Transverse colon (tissue), 4 donors: ENCODE measurements around the gene RSBN1.

Experiments
- CTCF ChIP-seq, 5 experiments: fragments of 200-600 bp in 3 of 5; fragments of 450-650 bp in 2 of 5; sonication (generic) in 3 of 5; IDR thresholded peaks; 1 replicate in 2 of 5; 2 replicates in 3 of 5; pipeline ENCODE4 v1.5.1; 2016 to 2017; ENCODE audit warnings: antibody characterized with exemption in 5 of 5, inconsistent platforms in 3 of 5, mild to moderate bottlenecking in 2 of 5, moderate library complexity in 1 of 5
- EP300 ChIP-seq: sonication (generic); formaldehyde crosslinking; IDR thresholded peaks from one replicate; pipeline ENCODE4 v1.6.1; 2017; ENCODE audit warnings: antibody characterized with exemption, low read depth
- POLR2A ChIP-seq: fragments of 450-650 bp; IDR thresholded peaks from one replicate; pipeline ENCODE4 v1.6.1; 2016; ENCODE audit warnings: antibody characterized with exemption, mild to moderate bottlenecking, moderate library complexity
- POLR2AphosphoS5 ChIP-seq, 3 donors: sonication (generic); formaldehyde crosslinking; IDR thresholded peaks; one replicate each; pipeline ENCODE4 v1.6.1; 2016; ENCODE audit warnings: antibody characterized with exemption in 3 of 3

GRCh38 chr1:113779542-113779941 lies 32.7 kb downstream of the RSBN1 start:
- TF ChIP-seq EP300 (no peak), CTCF (IDR thresholded peaks at IDR 0.05) (no peak), POLR2AphosphoS5 (IDR thresholded peaks at IDR 0.05) (no peak), POLR2A (no peak)
